ENCODE results near the gene DHX29.

GRCh38 chr5:55306641-55307382 lies 682 bp downstream of the DHX29 start:
- TF ChIP-seq CTCF (IDR thresholded peaks at IDR 0.05) (no peak), POLR2A (IDR thresholded peaks at IDR 0.05) (no peak)
